ENCODE data around the gene MRPS18B.
A peak's percentile ranks its signal among the peaks of the same experiment; 100 is the strongest.

MRPS18B gene

DNA sequence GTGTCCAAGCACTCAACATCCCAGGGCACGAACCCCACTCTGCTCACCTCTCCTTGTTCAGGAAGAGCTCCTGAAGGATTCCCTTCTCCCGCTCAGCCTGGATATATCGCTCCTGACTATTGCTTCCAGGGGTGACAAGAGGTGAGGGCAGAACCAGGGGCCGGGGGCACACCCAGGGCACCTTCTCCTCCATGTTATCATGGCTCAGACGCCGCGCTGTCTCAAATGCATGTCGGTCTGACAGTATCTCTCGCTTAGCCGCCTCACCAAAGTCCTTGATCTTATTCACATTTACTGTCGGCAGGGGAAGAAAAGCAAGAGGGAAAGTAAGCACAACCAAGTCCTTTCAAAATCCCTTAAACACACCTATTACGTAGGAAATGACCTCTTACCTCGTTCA lies 13.7 kb upstream of the MRPS18B start:
- DNase-seq (ENCODE audit: low spot score), result no peak

DNA sequence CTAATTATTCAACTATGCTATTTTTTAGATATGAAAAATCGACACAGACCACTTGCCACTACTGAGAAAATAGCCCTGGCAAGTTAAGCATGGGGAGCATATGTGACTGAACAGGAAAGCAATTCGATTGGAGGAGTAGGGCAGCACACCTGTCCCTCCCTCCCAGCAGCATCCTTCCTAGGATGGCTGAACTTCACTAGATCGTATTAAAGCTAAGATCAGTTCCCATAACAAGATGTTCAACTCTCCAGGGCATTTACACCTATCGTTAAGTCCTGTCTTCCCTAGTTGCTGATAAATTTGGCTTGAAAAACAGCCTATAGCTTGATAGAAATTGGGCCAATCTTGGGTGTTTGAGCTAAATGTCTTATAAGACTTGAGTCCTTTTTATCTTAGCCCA lies 7.6 kb upstream of the MRPS18B start:
- no peak for DNase-seq (ENCODE audit: low spot score)

DNA sequence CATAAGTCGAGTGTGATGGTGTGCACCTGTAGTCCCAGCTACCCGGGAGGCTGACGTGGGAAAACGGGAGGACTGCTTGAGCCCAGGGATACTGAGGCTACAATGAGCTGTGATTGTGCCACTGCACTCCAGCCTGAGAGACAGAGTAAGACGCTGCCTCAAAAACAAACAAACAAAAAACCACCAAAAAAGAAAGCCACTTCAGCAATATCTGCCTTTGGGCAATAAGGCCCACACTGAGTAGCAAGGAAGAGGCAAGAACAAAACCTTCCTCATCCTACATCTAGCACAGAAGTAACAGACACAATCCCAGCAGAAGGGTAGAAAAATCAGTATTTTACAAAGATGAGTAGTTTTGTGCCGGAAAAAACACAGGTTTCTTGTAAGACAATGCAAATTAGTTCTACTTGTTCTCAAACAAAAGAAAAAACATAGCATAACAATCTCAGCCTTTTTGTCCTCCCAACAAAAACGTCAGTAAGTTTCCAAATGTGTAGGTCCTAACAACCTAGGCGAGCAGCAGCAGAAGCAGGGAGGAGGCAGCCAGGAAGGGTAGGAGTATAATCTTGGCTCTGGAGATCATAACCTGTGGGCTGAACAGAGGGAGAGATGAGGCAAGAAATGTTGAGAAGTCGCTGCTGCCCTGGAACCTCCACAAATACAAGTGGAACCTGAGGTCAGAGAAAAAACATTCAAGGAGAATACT lies 6.3 kb upstream of the MRPS18B start:
- no peak for DNase-seq (ENCODE audit: low spot score)

DNA sequence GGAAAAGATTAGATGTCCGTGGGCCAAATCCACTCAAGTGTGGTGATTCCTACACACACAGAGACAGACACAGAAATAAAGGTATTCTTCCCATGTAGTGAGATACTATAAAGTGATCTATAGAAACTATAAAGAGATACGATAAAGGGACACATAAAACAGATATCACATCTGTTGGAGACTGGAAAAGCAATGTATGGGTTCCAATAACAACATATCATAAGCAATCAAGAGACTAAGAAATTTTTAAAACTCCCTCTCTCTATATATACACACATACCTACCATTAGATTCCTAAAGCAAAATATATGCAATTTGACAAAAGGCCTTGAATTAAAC lies 5.8 kb upstream of the MRPS18B start:
- DNase-seq (ENCODE audit: low spot score), result no peak

DNA sequence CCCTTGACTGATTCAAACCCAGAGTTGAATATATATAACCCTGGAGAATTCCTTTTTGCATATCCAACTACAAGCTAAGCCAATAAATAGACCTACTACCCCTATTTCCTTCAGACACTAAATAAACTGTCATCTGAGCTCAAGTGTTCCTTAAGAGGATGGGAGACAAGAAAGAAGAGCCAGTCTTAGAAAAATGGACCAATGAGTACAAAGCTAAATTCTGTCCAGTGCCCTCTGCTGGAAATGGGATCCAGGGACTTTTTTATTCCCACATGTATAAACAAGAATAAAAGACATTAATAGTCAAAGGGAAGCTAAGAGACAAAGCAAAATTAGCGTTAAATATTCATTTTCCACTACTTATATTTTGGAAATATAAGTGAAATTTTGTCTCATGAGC lies 5.4 kb upstream of the MRPS18B start:
- no peak for DNase-seq (ENCODE audit: low spot score)

DNA sequence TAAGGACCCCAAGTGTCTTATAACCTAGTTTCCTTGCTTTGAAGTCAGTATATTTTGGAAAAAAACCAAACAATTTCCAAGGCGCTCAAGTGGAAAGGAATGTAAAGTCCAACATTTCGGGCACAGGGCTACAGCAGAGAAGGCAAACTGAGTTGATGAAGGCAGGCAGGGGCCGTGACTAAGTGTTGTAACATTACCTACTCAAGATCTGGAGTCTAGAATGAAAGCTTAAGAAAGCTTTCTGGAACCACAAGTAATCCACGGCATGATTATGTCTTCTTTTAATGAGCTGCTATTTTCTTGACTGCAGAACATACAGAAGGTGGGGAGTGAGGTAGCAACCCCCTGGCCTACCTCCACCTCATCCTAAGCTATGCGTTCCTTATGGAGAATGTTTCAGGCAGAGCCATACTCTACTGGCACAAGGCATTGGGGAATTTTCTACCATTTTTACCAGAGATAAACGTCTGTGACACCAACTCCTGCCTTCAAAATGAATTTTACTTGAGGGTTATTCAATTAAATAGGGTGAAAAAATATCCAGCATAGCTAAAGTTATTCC lies 4.9 kb upstream of the MRPS18B start:
- DNase-seq (ENCODE audit: low spot score), result no peak

DNA sequence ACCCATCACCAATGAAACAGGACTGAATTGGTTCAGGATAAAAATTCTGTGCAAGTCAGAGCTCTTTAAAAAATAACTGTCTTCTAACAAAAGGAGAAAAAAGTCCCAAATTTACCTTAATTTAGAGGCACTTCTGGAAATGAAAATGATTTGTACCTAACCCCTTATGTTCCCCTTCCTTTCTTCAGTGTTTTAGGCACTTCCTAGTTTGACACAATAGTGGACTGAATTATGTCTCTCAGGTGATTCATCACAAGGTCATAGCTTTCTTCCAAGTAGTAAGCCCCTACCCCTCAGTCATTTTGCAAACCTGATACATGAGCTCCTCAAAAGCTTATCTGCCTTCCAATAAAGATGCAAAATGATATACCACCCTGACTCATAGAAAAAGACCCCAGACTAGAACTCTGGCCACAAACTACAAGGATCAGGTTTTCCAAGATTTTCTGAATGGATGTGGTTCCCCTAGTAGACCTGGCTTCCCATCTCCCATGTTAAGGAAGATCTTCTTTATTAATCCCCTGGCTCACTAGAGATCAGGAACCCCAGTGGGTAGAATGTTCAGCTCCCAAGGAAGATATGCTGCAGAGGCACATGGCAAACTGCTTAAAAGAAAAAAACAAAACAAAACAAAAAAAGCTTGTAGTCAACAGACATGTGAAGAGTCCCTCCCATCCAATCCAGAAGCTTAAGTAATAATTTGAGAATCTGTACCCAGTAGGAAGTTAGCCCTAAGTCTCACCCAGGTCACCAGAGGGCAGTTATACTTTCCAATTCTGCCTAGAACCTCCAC lies 4.2 kb upstream of the MRPS18B start:
- peak; percentile 34 for DNase-seq (ENCODE audit: low spot score)

DNA sequence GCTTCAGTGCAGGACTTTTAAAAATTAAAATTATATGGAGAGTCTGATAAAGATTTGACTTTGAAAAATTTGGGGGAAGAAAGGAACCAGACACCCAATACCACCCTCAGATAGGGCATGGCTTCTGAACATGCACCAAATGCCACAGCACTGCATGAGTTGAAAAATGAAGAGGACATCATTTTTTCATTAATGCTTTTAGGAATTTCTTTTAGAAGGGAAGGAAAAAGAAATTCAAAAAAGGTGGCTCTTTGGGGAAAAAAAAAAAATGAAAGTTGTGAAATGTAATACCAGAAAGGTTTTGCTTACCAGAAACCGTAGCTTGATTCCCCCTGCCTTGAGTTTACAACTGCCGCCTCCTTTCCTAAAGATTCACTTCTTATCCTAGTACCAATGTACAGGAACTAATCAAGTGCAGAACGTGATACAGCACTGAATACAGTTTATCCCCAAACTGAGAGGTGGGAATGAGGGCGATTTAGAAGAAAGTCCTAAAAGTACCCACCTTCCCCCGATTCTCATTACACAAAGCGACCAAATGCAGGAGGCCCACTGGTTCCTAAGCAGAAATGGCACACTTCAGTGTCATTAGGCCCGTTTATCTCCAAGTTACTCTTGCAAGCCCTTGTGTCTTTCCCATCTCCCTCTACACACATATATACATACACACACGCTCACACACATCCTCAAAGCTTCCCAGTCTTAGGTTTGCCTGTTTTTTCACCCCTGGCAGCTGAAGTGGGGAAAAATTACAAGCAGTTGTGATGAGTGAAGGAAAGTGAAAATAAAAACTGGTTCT lies 3.4 kb upstream of the MRPS18B start:
- DNase-seq (ENCODE audit: low spot score), result no peak

DNA sequence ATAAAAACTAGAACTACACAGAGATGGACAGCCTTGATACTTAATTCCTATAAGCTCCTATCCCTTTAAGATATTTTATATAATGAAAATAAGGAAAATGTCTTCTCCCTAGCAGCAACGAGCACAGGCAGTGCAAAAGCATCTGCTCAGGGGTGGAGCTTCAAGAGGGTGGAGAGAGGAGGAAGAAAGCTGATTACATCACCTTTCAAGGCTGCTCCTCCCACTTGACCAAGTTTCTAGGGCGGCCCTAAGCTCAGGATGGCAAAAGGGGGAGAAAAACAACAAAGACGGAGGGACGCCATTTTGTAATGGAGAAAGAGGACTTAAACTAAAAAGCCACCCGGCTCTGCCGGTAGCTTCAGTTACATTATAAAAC lies 2.8 kb upstream of the MRPS18B start:
- peak; percentile 96 for DNase-seq (ENCODE audit: low spot score)

DNA sequence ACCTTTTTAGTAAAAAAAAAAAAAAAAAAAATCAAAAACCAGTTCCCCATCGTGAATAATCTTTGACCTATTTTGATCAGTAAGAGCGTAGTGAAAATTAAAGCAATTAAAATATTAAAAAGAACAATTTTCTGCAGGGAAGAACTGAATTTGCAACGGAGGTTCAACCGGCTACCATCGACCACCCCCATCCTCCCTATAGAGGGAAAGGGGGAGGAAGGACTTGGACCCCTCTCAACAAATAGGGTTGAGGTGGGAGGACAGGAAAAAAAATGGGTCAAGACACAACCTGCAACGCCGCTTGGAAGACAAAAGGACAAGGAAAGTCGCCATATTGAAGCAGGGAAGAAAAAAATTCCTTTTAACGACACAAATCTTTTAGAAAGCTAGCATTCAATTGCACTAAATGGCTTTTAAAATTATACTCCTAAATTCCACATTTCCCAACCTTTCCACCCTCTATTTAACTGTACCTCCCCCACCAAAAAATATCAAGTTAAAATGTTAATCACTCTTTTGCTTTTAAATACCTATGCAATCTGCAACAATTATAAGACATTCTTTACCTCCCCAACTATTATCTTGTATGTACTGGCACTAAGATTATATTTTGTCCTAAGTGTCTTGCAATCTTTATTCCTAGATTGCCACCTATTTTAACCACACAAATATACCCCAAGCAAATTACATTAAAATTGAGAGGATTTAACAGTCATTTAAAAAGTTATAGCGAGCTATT lies 2.3 kb upstream of the MRPS18B start:
- DNase-seq (ENCODE audit: low spot score), result peak; percentile 53

DNA sequence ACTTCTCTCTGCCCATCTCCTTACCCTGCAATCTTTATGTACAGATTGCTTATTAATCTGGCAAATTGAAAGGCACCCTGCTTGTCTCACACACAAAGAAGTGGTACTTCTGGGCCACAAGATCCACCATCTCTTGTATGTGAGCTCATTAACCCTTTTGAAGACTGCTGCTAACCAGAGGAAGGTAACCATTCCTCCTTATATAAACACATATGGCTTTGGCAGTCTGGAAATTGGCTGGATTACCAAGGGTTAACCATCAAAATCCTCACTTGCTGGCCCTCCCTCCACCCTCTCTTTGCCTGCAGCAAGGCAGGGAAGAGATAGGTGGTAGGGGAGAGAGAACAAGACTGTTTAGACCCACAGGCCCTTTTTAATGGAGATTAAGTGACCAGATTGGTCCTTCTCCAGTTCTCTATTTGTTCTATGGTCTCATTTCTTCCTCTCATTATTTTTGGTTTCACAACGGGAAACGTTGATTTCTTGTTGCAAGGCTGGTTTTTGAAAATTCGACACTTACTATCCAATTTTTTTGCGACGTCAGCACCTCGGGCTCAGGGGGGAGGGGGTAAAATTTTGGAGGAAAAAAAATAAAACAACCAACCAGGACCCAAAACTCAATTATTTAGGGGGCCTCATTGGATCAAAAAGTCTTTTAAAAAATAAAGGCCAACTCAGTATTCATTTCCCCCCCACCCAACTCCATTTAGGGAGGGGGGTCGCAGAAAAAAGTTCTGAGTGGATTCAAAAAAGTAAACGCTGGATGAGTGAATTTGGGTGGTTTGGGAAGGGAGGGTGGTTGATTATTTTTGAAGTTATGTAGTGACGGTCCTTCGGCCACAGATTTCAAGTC lies 1.5 kb upstream of the MRPS18B start:
- DNase-seq (ENCODE audit: low spot score), result peak; percentile 61

DNA sequence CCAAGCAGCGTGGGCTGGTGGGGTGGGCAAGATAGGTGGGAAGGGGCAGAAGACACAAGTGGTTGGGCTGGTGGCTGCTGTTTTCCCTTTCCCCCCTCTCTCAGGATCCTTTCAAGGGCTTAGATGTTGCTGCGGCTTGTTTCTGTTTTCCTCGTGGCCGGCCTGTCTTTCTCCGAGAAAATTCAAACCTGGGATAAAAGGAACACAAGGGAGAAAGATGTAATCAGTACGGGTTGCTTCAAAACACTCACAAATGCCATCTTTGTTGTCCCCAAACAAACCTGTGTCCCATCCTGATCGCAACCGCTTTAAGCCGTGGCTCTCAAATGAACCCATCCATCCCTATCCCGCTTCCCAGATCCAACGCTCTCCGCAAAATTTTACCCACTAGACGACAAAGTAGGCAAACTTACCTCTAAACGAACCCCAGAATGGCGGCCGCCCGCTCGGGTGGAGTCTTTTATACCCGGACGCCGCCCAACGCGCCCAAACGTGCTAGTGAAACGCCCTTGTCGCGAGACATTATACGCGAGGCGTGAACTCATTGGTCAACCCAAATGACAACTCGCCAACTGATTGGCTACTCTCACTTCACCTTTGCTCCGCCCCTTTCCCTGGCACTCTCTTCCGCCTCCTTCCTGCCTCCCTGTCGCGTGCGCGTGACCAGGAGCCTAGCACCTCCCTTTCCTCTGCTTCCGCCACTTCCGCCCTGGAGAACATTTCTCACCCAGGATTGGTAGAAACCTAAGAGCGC lies 652 bp upstream of the MRPS18B start, which contains the start of gene PPP1R10:
Gene PPP1R10, minus strand, starts transcription at position 433 of the 754 bp plus-strand sequence. CDS start 7,299 bp downstream, outside the sequence.
- peak; percentile 100 for DNase-seq (ENCODE audit: low spot score)

DNA sequence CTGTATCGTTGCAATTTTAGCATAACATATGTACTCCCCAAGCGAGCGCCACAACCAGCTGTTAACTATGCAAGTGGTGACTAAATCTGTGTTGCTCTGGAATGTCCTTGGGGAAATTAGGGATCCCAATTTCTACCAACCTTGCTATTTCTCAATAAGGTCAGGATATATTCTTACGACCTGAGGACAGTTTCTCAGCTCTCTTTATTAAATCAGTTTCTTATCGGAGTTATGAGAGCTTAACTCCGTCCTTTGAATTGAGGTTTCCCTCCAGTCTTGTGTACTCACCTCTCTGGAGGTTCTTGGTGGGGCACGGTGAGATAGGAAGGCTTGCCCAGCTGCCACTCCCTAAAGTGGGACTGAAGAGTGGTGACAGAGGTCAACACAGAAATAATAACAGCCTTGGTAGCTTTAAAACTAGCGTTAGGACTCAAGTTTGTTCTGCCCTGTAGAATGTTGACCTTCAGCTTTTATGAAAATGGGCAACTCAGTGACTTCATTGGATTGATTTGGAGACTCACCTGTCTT lies 694 bp downstream of the MRPS18B start:
- no peak for DNase-seq (ENCODE audit: low spot score)

DNA sequence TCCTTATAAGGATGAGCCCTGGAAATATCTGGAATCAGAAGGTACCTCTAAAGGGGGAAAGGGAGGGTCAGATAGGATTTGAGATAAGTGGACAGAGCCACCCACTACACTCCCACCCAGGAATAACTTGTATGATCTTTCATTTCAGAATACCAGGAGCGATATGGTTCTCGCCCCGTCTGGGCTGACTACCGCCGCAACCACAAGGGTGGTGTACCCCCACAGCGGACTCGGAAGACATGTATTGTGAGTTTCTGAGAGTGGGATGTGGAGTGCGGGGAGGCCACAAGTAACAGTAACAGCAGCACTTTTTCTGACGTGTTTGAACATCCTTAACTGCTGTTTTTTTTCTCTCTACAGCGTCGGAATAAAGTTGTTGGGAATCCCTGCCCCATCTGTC lies 1.9 kb downstream of the MRPS18B start:
- no peak for DNase-seq (ENCODE audit: low spot score)

DNA sequence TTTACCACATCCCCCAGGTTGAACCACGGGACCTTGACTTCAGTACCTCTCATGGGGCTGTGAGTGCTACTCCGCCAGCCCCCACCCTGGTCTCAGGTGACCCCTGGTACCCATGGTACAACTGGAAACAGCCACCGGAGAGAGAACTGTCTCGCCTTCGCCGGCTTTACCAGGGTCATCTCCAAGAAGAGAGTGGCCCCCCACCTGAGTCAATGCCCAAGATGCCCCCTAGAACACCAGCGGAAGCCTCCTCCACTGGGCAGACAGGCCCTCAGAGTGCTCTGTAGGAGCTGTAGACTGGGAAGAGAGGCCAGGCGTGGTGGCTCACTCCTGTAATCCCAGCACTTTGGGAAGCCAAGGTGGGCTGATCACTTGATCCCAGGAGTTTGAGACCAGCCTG lies 7.9 kb downstream of the MRPS18B start:
- no peak for DNase-seq (ENCODE audit: low spot score)

DNA sequence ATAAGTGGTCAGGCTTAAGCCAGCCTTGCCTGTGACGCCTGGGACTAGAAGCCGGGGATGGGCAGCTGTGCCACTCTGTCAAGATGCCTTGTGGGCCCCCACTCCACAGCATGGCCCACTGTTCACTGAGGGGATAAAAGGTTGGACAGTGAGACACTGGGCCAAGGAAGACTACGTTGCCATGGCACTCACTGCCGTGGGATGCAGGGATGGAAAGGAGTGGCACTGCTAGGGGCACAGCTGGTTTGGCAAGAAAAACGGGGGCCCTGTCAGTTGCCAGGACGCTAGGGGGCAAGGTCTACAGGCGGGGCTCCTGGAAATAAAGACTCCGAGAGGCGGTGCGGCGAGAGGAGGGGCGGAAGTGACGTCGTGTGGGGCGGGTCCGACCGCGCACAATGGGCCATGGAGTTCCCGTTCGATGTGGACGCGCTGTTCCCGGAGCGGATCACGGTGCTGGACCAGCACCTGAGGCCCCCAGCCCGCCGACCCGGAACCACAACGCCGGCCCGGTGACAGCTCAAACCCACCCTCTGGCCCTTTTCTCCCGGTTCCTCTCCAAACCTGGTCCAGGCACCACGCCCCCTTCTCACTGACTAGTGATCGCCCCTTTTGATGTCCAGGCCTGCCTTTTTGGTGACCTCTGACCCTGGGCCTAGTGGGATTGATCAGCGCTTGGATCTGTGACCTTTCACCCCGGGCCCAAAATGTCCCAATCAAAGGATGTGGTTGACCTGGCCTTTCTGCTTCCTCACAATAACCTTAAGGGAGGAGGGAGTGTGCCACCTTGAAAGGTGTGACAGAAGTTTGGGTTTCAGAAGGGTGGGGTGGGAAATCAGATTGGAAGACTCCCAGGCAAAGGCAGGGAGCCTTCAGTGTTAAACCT lies 9.1 kb downstream of the MRPS18B start, which contains the start of gene ATAT1:
Gene ATAT1, plus strand, starts transcription at position 391 of the 883 bp plus-strand sequence.
- peak; percentile 88 for DNase-seq (ENCODE audit: low spot score)

DNA sequence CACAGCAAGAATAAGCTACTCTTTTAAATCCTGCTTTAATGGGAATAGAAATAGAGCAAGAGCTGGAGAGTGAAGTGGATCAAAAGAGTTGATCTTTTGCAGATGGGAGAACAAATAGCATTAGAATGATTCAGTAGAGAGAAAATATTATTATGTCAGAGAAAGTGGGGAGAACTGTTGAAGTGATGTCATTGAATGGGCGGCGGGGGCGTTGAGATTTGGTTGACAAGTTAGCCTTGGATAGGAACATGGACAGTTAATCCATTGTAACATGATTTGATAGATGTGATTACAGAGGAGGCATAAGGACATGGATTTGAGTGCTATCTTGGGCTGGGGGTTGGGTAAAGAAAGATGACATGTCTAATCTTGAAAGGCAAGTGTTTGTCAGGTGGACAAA lies 18.2 kb downstream of the MRPS18B start:
- no peak for DNase-seq (ENCODE audit: low spot score)

DNA sequence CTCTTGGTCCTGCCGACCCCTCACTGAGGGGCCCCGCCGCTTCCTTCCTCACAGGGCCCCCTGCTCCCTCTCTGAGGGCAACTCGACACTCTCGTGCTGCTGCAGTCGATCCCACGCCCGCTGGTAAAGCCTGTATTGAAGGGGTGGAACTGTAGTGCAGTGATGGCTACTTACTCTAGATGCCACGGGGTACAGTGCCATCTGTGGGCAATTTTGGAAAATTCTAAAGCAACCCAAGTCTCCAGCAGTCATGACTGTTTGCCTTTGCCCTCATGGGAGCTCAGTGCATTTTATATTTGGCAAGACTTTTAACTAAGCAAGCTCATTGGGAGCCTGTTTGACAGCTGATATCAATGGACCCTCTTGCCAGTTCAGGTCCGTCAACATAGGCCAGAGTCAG lies 22.8 kb downstream of the MRPS18B start:
- peak; percentile 8 for DNase-seq (ENCODE audit: low spot score)

DNA sequence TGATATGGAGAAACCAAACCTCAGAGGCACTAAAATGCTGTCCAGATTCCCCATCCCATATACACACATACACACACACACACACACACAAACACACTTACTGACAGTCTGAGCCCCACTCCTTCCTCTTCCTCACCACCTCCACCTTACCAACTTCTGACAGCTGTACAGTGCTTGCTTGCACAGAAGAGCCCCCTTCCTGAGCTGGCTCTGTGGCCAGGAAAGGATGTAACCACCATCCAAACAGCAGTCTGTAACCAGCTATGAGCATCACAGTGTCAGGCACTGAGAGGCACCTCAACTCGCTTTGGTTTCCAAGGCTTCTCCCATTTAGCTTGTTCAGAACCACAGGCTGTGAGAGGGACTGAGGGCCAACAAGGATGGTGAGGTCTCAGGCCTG lies 23.4 kb downstream of the MRPS18B start:
- no peak for DNase-seq (ENCODE audit: low spot score)

Data from CD4-positive, alpha-beta T cell treated with Interleukin-2 at 100 ng/mL for 4 hours (primary cell).